Measurements from ENCODE around the gene MRPL22.

Gene MRPL22

GRCh38 chr5:154940375-154940771 lies 500 bp upstream of the MRPL22 start:
- no peak for DNase-seq (ENCODE audit: low read depth, low spot score)
- no peaks in the 10 kb centered on the region for H3K9me3 ChIP-seq (ENCODE audit: control insufficient read depth, insufficient read depth, low read length)
- no CpG with 5 or more reads among the region's 9 CpGs for WGBS (ENCODE audit: insufficient coverage, insufficient read length)
- no peaks in the 10 kb centered on the region; the same call in 1 of the 2 replicates for H3K4me1 ChIP-seq (ENCODE audit: control insufficient read depth, insufficient read depth, low read length)
- no peaks in the 10 kb centered on the region for H3K27me3 ChIP-seq (ENCODE audit: control insufficient read depth, insufficient read depth, low read length)
- H3K4me3 ChIP-seq (ENCODE audit: low read length), result no peak overlapping the region; the same call in 1 of the 2 replicates
- H3K36me3 ChIP-seq (ENCODE audit: control insufficient read depth, insufficient read depth, low read length), result no peaks in the 10 kb centered on the region
- no peak overlapping the region for H3K27ac ChIP-seq (ENCODE audit: low read length)

DNA sequence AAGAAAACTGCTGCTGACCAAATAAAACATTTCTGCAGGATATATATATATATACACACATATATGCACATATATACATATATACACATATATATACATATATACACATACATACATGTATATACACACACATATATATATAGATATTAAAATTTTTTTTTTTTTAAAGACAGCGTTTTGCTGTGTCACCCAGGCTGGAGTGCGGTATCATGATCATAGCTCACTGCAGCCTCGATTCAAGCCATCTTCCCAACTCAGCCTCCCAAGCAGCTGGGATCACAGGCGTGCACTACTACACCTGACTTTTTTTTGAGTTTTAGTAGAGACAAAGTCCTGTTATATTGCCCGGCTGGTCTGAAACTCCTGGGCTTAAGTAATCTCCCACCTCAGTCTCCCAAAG lies 2.7 kb downstream of the MRPL22 start:
- no peak overlapping the region for H3K4me3 ChIP-seq (ENCODE audit: low read length)
- no peaks in the 10 kb centered on the region for H3K4me1 ChIP-seq (ENCODE audit: control insufficient read depth, insufficient read depth, low read length)
- WGBS (ENCODE audit: insufficient coverage, insufficient read length), result no CpG with 5 or more reads among the region's 5 CpGs
- no peak overlapping the region for H3K27ac ChIP-seq (ENCODE audit: low read length)
- no peaks in the 10 kb centered on the region for H3K9me3 ChIP-seq (ENCODE audit: control insufficient read depth, insufficient read depth, low read length)
- no peak for DNase-seq (ENCODE audit: low read depth, low spot score)
- no peaks in the 10 kb centered on the region for H3K36me3 ChIP-seq (ENCODE audit: control insufficient read depth, insufficient read depth, low read length)
- no peaks in the 10 kb centered on the region for H3K27me3 ChIP-seq (ENCODE audit: control insufficient read depth, insufficient read depth, low read length)

DNA sequence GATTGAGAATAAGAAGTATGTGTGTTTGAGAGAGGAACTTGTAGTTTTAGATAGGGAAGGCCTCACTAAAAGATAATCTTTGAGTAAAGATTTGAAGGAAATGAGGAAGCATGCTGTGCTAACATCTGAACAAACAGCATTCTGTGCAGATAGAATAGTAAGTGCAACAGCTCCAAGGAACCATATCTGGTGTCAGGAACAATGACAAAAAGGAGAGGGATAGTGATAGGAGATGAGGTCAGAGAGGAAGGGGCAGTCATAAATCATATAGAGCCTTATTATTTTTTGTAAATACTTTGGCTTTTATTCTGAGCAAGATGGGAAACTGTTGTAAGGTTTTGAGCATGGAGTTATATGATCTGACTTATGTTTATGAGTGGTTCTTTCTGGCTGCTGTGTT lies 3.8 kb downstream of the MRPL22 start:
- H3K27me3 ChIP-seq (ENCODE audit: control insufficient read depth, insufficient read depth, low read length), result no peaks in the 10 kb centered on the region
- H3K9me3 ChIP-seq (ENCODE audit: control insufficient read depth, insufficient read depth, low read length), result no peaks in the 10 kb centered on the region
- H3K36me3 ChIP-seq (ENCODE audit: control insufficient read depth, insufficient read depth, low read length), result no peaks in the 10 kb centered on the region
- no peaks in the 10 kb centered on the region for H3K4me1 ChIP-seq (ENCODE audit: control insufficient read depth, insufficient read depth, low read length)
- no peak overlapping the region for H3K27ac ChIP-seq (ENCODE audit: low read length)
- DNase-seq (ENCODE audit: low read depth, low spot score), result no peak
- H3K4me3 ChIP-seq (ENCODE audit: low read length), result no peak overlapping the region

DNA sequence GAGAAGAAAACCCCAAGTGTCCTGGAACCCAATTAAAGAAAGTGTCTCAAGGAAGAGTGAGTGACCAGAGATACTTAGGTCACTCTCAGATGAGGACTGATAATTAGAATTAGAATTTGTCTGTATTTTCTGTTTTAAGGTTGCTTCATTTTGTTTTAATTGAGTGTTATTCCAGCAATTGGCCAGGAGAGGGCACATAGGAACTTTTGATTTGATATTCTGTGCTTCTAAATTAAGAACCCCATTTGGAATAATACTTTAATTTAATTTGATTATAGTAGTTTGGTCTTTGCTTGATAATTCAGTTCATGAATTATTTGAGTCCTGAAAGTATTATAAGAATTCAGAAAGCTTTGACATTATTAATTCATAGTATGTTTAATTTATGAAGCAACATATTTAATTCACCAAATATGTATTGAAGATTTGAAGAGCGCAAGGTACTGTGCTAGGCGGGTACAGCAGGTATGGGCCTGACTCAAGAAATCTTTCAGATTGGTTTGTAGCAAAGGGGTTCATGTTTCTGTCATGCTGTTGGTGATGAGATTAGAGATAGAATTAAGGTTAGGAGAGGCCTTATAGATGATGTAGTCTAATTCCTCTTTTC lies 4.9 kb downstream of the MRPL22 start:
- no peak overlapping the region for H3K27ac ChIP-seq (ENCODE audit: low read length)
- H3K36me3 ChIP-seq (ENCODE audit: control insufficient read depth, insufficient read depth, low read length), result no peaks in the 10 kb centered on the region
- no peak overlapping the region for H3K4me3 ChIP-seq (ENCODE audit: low read length)
- H3K9me3 ChIP-seq (ENCODE audit: control insufficient read depth, insufficient read depth, low read length), result no peaks in the 10 kb centered on the region
- no CpG with 5 or more reads among the region's 2 CpGs for WGBS (ENCODE audit: insufficient coverage, insufficient read length)
- no peak for DNase-seq (ENCODE audit: low read depth, low spot score)
- H3K27me3 ChIP-seq (ENCODE audit: control insufficient read depth, insufficient read depth, low read length), result no peaks in the 10 kb centered on the region
- H3K4me1 ChIP-seq (ENCODE audit: control insufficient read depth, insufficient read depth, low read length), result no peaks in the 10 kb centered on the region

GRCh38 chr5:154947778-154948177 lies 6.9 kb downstream of the MRPL22 start:
- H3K4me3 ChIP-seq (ENCODE audit: low read length), result no peak overlapping the region
- H3K36me3 ChIP-seq (ENCODE audit: control insufficient read depth, insufficient read depth, low read length), result no peaks in the 10 kb centered on the region
- H3K27me3 ChIP-seq (ENCODE audit: control insufficient read depth, insufficient read depth, low read length), result no peaks in the 10 kb centered on the region
- WGBS (ENCODE audit: insufficient coverage, insufficient read length), result no CpG with 5 or more reads among the region's 6 CpGs
- DNase-seq (ENCODE audit: low read depth, low spot score), result no peak
- H3K9me3 ChIP-seq (ENCODE audit: control insufficient read depth, insufficient read depth, low read length), result no peaks in the 10 kb centered on the region
- H3K4me1 ChIP-seq (ENCODE audit: control insufficient read depth, insufficient read depth, low read length), result no peaks in the 10 kb centered on the region
- H3K27ac ChIP-seq (ENCODE audit: low read length), result no peak overlapping the region

DNA sequence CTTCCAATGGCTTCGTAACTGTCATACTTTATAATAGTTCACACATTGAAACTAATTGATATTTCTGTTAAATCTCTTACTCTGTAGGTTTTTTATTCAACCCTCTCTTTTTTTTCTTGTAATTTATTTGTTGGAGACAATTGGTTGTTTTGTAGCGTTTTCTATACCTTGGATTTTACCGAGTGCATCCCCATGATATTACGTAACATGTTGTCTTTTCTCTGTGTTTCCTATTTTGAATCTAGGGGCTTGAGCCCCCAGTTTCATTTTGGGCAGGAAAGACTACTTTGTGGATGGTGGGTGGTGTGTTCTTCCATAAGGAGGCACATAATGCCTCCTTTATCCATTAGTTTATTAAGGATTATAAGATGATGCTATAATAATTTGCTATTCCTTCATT lies 7.4 kb downstream of the MRPL22 start:
- H3K9me3 ChIP-seq (ENCODE audit: control insufficient read depth, insufficient read depth, low read length), result no peaks in the 10 kb centered on the region
- H3K27ac ChIP-seq (ENCODE audit: low read length), result no peak overlapping the region
- no peaks in the 10 kb centered on the region for H3K4me1 ChIP-seq (ENCODE audit: control insufficient read depth, insufficient read depth, low read length)
- H3K4me3 ChIP-seq (ENCODE audit: low read length), result no peak overlapping the region
- WGBS (ENCODE audit: insufficient coverage, insufficient read length), result 100% methylated on average over 1 of the region's 4 CpGs
- H3K27me3 ChIP-seq (ENCODE audit: control insufficient read depth, insufficient read depth, low read length), result no peaks in the 10 kb centered on the region
- DNase-seq (ENCODE audit: low read depth, low spot score), result no peak
- H3K36me3 ChIP-seq (ENCODE audit: control insufficient read depth, insufficient read depth, low read length), result no peaks in the 10 kb centered on the region

DNA sequence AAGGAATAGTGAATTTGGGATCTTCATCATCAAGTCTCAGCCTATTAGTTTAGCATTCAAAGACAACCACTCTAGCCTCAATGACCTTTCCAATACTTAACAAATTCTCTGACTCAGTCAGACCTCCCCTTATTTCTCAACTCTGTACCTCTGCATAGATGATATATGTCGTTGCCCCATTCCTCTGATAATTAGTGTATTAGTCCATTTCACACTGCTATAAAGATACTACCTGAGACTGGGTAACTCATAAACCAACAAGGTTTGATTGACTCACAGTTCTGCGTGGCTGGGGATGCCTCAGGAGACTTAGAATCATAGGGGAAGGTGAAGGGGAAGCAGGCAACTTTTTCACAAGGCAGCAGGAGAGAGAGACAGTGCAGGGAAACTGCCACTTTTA lies 8.9 kb downstream of the MRPL22 start:
- Histone ChIP-seq H3K4me3 (ENCODE audit: low read length) (no peak overlapping the region), H3K27me3 (ENCODE audit: control insufficient read depth, insufficient read depth, low read length) (no peaks in the 10 kb centered on the region), H3K4me1 (ENCODE audit: control insufficient read depth, insufficient read depth, low read length) (no peaks in the 10 kb centered on the region), H3K36me3 (ENCODE audit: control insufficient read depth, insufficient read depth, low read length) (no peaks in the 10 kb centered on the region), H3K9me3 (ENCODE audit: control insufficient read depth, insufficient read depth, low read length) (no peaks in the 10 kb centered on the region), H3K27ac (ENCODE audit: low read length) (no peak overlapping the region)
- no CpG with 5 or more reads among the region's 2 CpGs for WGBS (ENCODE audit: insufficient coverage, insufficient read length)
- no peak for DNase-seq (ENCODE audit: low read depth, low spot score)

GRCh38 chr5:154956712-154957111 lies 15.8 kb downstream of the MRPL22 start:
- DNase-seq (ENCODE audit: low read depth, low spot score), result no peak
- no peaks in the 10 kb centered on the region for H3K4me1 ChIP-seq (ENCODE audit: control insufficient read depth, insufficient read depth, low read length)
- peaks cover 2% of the 10 kb centered on the region; the same call in 1 of the 2 replicates for H3K36me3 ChIP-seq (ENCODE audit: control insufficient read depth, insufficient read depth, low read length)
- H3K27ac ChIP-seq (ENCODE audit: low read length), result no peak overlapping the region
- no peaks in the 10 kb centered on the region for H3K27me3 ChIP-seq (ENCODE audit: control insufficient read depth, insufficient read depth, low read length)
- H3K4me3 ChIP-seq (ENCODE audit: low read length), result no peak overlapping the region
- H3K9me3 ChIP-seq (ENCODE audit: control insufficient read depth, insufficient read depth, low read length), result no peaks in the 10 kb centered on the region

GRCh38 chr5:154962494-154962893 lies 21.6 kb downstream of the MRPL22 start:
- H3K36me3 ChIP-seq (ENCODE audit: control insufficient read depth, insufficient read depth, low read length), result peaks cover 3% of the 10 kb centered on the region; the same call in 1 of the 2 replicates
- WGBS (ENCODE audit: insufficient coverage, insufficient read length), result no CpG with 5 or more reads among the region's 1 CpG

GRCh38 chr5:154966081-154966841 lies 25.4 kb downstream of the MRPL22 start:
- Histone ChIP-seq H3K4me1 (ENCODE audit: control insufficient read depth, insufficient read depth, low read length) (no peaks in the 10 kb centered on the region), H3K36me3 (ENCODE audit: control insufficient read depth, insufficient read depth, low read length) (peaks cover 3% of the 10 kb centered on the region; the same call in 1 of the 2 replicates), H3K9me3 (ENCODE audit: control insufficient read depth, insufficient read depth, low read length) (no peaks in the 10 kb centered on the region), H3K4me3 (ENCODE audit: low read length) (no peak overlapping the region), H3K27me3 (ENCODE audit: control insufficient read depth, insufficient read depth, low read length) (no peaks in the 10 kb centered on the region), H3K27ac (ENCODE audit: low read length) (no peak overlapping the region)
- no CpG with 5 or more reads among the region's 7 CpGs for WGBS (ENCODE audit: insufficient coverage, insufficient read length)
- DNase-seq (ENCODE audit: low read depth, low spot score), result no peak

More at GRCh38 chr5:154962494-154962893, 21.6 kb downstream of the MRPL22 start:
- no peak overlapping the region for H3K27ac ChIP-seq (ENCODE audit: low read length)
- no peaks in the 10 kb centered on the region for H3K4me1 ChIP-seq (ENCODE audit: control insufficient read depth, insufficient read depth, low read length)
- H3K27me3 ChIP-seq (ENCODE audit: control insufficient read depth, insufficient read depth, low read length), result no peaks in the 10 kb centered on the region
- no peaks in the 10 kb centered on the region for H3K9me3 ChIP-seq (ENCODE audit: control insufficient read depth, insufficient read depth, low read length)
- no peak overlapping the region for H3K4me3 ChIP-seq (ENCODE audit: low read length)
- no peak for DNase-seq (ENCODE audit: low read depth, low spot score)

- H3K36me3 ChIP-seq (ENCODE audit: control insufficient read depth, insufficient read depth, low read length), result no peaks in the 10 kb centered on the region
- DNase-seq (ENCODE audit: low read depth, low spot score), result no peak
Observed at GRCh38 chr5:154966874-154967273, 26.0 kb downstream of the MRPL22 start.

More at GRCh38 chr5:154966874-154967273, 26.0 kb downstream of the MRPL22 start:
- Histone ChIP-seq H3K27ac (ENCODE audit: low read length) (no peak overlapping the region), H3K27me3 (ENCODE audit: control insufficient read depth, insufficient read depth, low read length) (no peaks in the 10 kb centered on the region; the same call in 1 of the 2 replicates), H3K4me3 (ENCODE audit: low read length) (no peak overlapping the region), H3K4me1 (ENCODE audit: control insufficient read depth, insufficient read depth, low read length) (no peaks in the 10 kb centered on the region), H3K9me3 (ENCODE audit: control insufficient read depth, insufficient read depth, low read length) (no peaks in the 10 kb centered on the region)
- WGBS (ENCODE audit: insufficient coverage, insufficient read length), result no CpG with 5 or more reads among the region's 3 CpGs

All from iPS DF 6.9 (cell line).